H1 (cell line): Measurements from ENCODE around the gene TCEA2. TPM values are rescaled to one million over a fixed set of nuclear protein-coding genes. Genes with fewer than 3 reads are reported as not detected.

Experiments used
- CHD2 ChIP-seq: IDR thresholded peaks from 2 replicates; pipeline ENCODE4 v1.6.1; 2012; ENCODE audit warnings: low read length, improper control_type of control experiment
- CHD7 ChIP-seq: fragments of 300-600 bp; sonication (generic); IDR thresholded peaks from 2 replicates; pipeline ENCODE4 v1.7.1; 2012; ENCODE audit warnings: low read length, moderate library complexity, mild to moderate bottlenecking, inconsistent platforms; ENCODE audit not compliant: insufficient replicate concordance
- RBBP5 ChIP-seq: IDR thresholded peaks from 2 replicates; pipeline ENCODE4 v1.7.1; 2012; ENCODE audit warnings: low read depth, mild to moderate bottlenecking, inconsistent platforms, low read length, moderate library complexity, borderline replicate concordance
- SP1 ChIP-seq: IDR thresholded peaks from 2 replicates; pipeline ENCODE4 v1.6.1; 2011; ENCODE audit warnings: low read depth, low read length
- USF2 ChIP-seq: IDR thresholded peaks from 2 replicates; pipeline ENCODE4 v1.6.1; 2011; ENCODE audit warnings: low read length, improper control_type of control experiment
- polyA plus RNA-seq, 7 experiments: library from polyadenylated mRNA; depleted of rRNA in 3 of 7; stranded (reverse) in 5 of 7; unstranded in 2 of 7; fragments of >200 nt in 5 of 7; fragments of 200-250 nt in 2 of 7; gene quantifications; 1 replicate in 5 of 7; 2 replicates in 1 of 7; 4 replicates in 1 of 7; pipeline versions ENCODE4 v1.2.1 to v1.2.3, GENCODE V29; 2011 to 2013; ENCODE audit warnings: missing spikeins in 2 of 7, mixed read lengths in 2 of 7
- total RNA-seq: library from RNA; stranded (reverse); fragmentation: NEBNext Ultra II Directional; extraction: Animal tissue kit (Norgen Biotek cat#: 25700); gene quantifications from 2 replicates; pipeline ENCODE4 v1.2.1, GENCODE V29; 2021

Gene TCEA2
- total and polyA plus RNA-seq, 2 of the 8 experiments (the other 6 are each of a cell fraction or from before 2014, with no cell fraction given) = 41.4 to 42.3 TPM

GRCh38 chr20:64109831-64110391 is 46.9 kb downstream of the TCEA2 start (continued):
- TF ChIP-seq CHD7 (no peak), CHD2 (no peak), RBBP5 (no peak), USF2 (no peak), SP1 (no peak)
- TF ChIP-seq, all 59 proteins: peak for 0
